GM10266 (cell line): ENCODE results near the gene PPP1R1B.

ENCODE experiments used
- DNase-seq: peaks from one replicate; pipeline ENCODE4 v3.0.0; 2012; ENCODE audit errors: extremely low spot score
- CTCF ChIP-seq: IDR thresholded peaks from 2 replicates; pipeline ENCODE4 v1.5.1; 2012; ENCODE audit warnings: mild to moderate bottlenecking, low read depth; ENCODE audit not compliant: control insufficient read depth, insufficient read depth; ENCODE audit errors: missing control alignments

Gene PPP1R1B

DNA sequence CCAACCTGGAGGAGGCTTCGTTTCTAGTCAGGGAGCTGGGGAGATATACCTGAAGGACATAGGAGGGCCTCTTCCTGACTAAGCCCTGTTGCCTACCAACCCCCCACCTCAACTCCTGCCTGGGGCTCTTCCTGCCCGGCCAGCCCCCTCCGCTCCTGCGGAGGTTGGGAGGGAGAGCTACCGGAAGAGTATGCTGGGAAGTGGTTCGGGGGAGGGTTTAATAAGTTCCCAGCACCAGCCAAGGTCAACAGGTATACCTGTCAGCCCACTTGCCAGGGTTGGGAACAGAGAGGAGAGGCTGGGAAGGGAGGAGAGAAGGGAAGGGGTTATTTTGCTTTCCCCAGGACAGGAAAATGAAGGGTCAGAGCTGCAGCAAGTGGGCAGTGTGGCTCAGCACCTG lies 4.7 kb downstream of the PPP1R1B start:
- no peak for TF ChIP-seq CTCF
- no peak for DNase-seq

GRCh38 chr17:39632153-39632941 lies 5.6 kb downstream of the PPP1R1B start:
- no peak for DNase-seq

DNA sequence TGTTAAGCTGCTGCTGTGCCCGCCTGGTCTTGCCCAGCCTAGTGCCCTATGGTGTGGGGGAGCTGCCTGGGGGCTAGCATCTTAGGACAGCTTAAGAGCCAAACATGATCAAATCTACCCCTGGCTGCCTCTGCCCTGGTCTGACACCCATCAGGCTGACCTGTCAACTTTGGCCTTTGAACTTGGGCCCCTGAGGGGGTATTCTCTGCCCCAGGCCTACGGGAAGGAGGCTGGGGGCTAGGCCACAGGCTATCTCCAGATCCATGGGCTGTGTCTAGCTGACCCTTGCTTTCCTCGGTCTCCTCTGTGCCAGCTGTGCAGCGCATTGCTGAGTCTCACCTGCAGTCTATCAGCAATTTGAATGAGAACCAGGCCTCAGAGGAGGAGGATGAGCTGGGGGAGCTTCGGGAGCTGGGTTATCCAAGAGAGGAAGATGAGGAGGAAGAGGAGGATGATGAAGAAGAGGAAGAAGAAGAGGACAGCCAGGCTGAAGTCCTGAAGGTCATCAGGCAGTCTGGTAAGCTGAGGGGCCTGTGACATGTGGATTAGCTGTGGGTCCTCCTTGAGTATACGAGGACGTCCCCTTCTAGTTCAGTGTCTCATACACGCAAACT lies 6.9 kb downstream of the PPP1R1B start:
- no peak for TF ChIP-seq CTCF
- no peak for DNase-seq

More at GRCh38 chr17:39632153-39632941, 5.6 kb downstream of the PPP1R1B start:
- no peak for TF ChIP-seq CTCF

- TF ChIP-seq CTCF = peak; percentile 59
- no peak for DNase-seq
Measured at GRCh38 chr17:39634384-39634871, 7.7 kb downstream of the PPP1R1B start.

GRCh38 chr17:39635614-39636176 lies 8.9 kb downstream of the PPP1R1B start:
- no peak for DNase-seq
- no peak for TF ChIP-seq CTCF

DNA sequence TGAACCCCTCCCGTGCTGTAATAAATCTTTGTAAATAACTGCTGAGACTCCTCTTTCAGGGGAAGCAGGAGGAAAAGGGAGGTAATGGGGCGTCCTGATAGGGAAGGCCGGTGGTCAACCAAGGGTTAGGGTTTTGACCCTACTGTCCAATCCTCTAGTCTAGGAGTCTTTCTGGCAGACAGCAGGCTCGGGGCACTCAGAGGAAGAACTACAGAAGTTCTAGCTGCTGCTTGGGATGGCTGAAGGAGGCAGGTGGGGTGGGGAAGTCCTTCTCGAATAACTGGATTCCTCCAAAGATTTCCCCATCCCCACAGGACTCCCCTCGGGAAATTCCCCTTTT lies 9.8 kb downstream of the PPP1R1B start:
- TF ChIP-seq CTCF = no peak
- no peak for DNase-seq
